Uterus (tissue), 4 donors: ENCODE data around the gene STXBP5. TPM values are rescaled to one million over a fixed set of nuclear protein-coding genes. Genes with fewer than 3 reads are reported as not detected.

ENCODE experiments used
- DNase-seq, 2 donors: peaks; one replicate each; pipeline ENCODE4 v3.0.0-alpha.2; 2019 to 2020
- H3K27ac ChIP-seq, 2 donors: fragments of 200-600 bp; sonication (generic); 1 replicate in 1 of 2; 2 replicates in 1 of 2; pipeline ENCODE4 v1.5.1; 2016 to 2018
- H3K27me3 ChIP-seq, 2 donors: fragments of 200-600 bp; sonication (generic); one replicate each; pipeline ENCODE4 v1.5.1; 2018 to 2019; ENCODE audit warnings: control low read depth in 1 of 2
- H3K36me3 ChIP-seq, 2 donors: fragments of 200-600 bp; sonication (generic); one replicate each; pipeline ENCODE4 v1.5.1; 2019; ENCODE audit warnings: control low read depth in 1 of 2
- H3K4me1 ChIP-seq, 2 donors: fragments of 200-600 bp; sonication (generic); one replicate each; pipeline ENCODE4 v1.5.1; 2018 to 2019; ENCODE audit warnings: control low read depth in 1 of 2
- H3K4me3 ChIP-seq, 2 donors: fragments of 200-600 bp; sonication (generic); 1 replicate in 1 of 2; 2 replicates in 1 of 2; pipeline ENCODE4 v1.5.1; 2018 to 2019; ENCODE audit warnings: mild to moderate bottlenecking in 1 of 2
- H3K9me3 ChIP-seq, 2 donors: fragments of 200-600 bp; sonication (generic); one replicate each; pipeline ENCODE4 v1.5.1; 2019; ENCODE audit warnings: control low read depth in 1 of 2
- POLR2A ChIP-seq, 2 donors: fragments of 450-650 bp; IDR thresholded peaks; one replicate each; pipeline ENCODE4 v1.6.1; 2016; ENCODE audit warnings: antibody characterized with exemption in 2 of 2, mild to moderate bottlenecking in 1 of 2, moderate library complexity in 1 of 2
- intact Hi-C: fragments of 100-400 bp; cut with DNase I; formaldehyde crosslinking; loops from one replicate; pipeline ENCODE4 v1.15.1; 2023; ENCODE audit warnings: low total_unique reads
- total RNA-seq, 4 donors: library from RNA; depleted of rRNA in 3 of 4; stranded (reverse); fragments of >200 nt in 3 of 4; gene quantifications; one replicate each; pipeline versions ENCODE4 v1.1.0 to v1.2.4, GENCODE V29; 2014 to 2023
- TF ChIP-seq, protein P1 (sequence below), 4 experiments: fragments of 200-600 bp in 2 of 4; fragments of 450-650 bp in 2 of 4; sonication (generic) in 2 of 4; IDR thresholded peaks; one replicate each; pipeline ENCODE4 v1.5.1; 2016 to 2019; ENCODE audit warnings: antibody characterized with exemption in 4 of 4, mild to moderate bottlenecking in 2 of 4, moderate library complexity in 1 of 4
- donor health status: DM: yes; HTN: yes; CAD: no.

Gene STXBP5
- total RNA-seq, 4 donors from 2014 or later = 28.9 to 80.2 (median 36.9) TPM

DNA sequence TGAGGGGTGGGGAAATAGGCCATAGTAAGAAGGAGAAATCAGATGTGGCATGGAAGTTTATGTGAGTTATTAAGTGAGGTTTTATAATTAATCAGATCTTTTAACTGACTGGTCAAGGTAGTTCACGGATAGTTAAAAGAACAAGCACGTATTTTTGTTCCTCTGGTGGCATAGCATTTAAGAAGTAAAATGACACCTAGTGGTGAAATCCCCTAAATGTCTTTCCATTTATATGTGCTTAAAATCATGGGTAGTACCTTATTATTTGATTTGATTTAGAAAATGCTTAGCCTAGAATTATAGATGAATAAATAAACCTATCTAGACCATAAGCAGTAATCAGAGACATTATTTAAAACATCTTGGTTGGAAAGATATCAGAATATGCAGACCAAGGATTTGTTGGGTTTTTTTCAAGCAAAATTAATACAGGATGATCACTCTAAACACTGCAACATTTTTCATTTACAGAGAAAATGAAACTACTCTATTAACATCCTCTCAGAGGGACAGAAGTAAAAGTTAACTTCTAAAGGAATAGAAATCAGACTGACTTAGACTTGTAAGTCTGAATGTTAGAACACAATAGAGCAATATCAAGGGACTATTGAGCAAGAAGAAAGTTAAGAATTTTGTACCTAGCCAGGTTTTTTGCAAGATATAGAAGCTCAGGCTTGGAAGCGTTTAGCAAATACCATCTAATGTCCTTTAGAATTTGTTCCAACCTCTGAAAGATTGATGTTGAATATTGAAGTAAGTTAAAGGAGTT, 81.1 kb downstream of the STXBP5 start:
- Histone ChIP-seq H3K36me3 (no peaks in the 10 kb centered on the region), H3K4me1 (peaks cover 5 to 9% of the 10 kb centered on the region in 2 donors), H3K9me3 (no peaks in the 10 kb centered on the region), H3K27me3 (no peaks in the 10 kb centered on the region), H3K27ac (no peak overlapping the region), H3K4me3 (no peak overlapping the region)
- no peak for DNase-seq
- intact Hi-C loops = no loop called here
- no peak for TF ChIP-seq POLR2A (IDR thresholded peaks at IDR 0.05)
- TF ChIP-seq, protein P1, sequence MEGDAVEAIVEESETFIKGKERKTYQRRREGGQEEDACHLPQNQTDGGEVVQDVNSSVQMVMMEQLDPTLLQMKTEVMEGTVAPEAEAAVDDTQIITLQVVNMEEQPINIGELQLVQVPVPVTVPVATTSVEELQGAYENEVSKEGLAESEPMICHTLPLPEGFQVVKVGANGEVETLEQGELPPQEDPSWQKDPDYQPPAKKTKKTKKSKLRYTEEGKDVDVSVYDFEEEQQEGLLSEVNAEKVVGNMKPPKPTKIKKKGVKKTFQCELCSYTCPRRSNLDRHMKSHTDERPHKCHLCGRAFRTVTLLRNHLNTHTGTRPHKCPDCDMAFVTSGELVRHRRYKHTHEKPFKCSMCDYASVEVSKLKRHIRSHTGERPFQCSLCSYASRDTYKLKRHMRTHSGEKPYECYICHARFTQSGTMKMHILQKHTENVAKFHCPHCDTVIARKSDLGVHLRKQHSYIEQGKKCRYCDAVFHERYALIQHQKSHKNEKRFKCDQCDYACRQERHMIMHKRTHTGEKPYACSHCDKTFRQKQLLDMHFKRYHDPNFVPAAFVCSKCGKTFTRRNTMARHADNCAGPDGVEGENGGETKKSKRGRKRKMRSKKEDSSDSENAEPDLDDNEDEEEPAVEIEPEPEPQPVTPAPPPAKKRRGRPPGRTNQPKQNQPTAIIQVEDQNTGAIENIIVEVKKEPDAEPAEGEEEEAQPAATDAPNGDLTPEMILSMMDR (IDR thresholded peaks at IDR 0.05) = peak; percentile 38 to 53 (median 42)

DNA sequence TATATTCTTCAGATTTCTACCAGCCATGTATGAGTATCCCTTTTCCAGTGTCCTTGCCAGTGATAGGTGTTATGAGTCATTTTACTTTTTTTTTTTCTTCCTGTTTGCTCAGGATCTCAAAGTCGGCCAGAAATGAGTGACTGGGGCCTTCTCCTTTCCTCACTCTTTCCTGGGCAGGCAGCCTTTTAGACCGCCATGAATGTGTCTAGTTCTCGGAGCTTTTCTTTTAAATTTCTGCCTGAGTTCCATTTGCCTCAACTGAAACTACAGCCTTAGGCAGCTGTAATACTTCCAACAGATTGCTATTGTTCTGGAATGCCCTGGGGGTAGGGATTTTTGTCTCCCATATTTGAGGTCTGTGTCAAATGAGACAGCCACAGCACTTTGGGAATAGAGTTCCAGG, 83.7 kb downstream of the STXBP5 start:
- no peaks in the 10 kb centered on the region for H3K9me3 ChIP-seq
- H3K27me3 ChIP-seq = no peaks in the 10 kb centered on the region
- H3K36me3 ChIP-seq = no peaks in the 10 kb centered on the region
- no peak overlapping the region for H3K27ac ChIP-seq
- intact Hi-C loops = no loop called here
- H3K4me3 ChIP-seq = no peak overlapping the region
- TF ChIP-seq, protein P1 (IDR thresholded peaks at IDR 0.05) = no peak
- no peak for TF ChIP-seq POLR2A (IDR thresholded peaks at IDR 0.05)
- peaks cover 5 to 9% of the 10 kb centered on the region in 2 donors for H3K4me1 ChIP-seq
- no peak for DNase-seq

GRCh38 chr6:147297124-147297523, 92.9 kb downstream of the STXBP5 start:
- no peak overlapping the region for H3K27ac ChIP-seq
- DNase-seq = no peak
- H3K27me3 ChIP-seq = no peaks in the 10 kb centered on the region
- no peaks in the 10 kb centered on the region for H3K4me1 ChIP-seq
- no peaks in the 10 kb centered on the region for H3K36me3 ChIP-seq
- intact Hi-C loops = no loop called here
- H3K9me3 ChIP-seq = no peaks in the 10 kb centered on the region
- no peak for TF ChIP-seq POLR2A (IDR thresholded peaks at IDR 0.05)
- TF ChIP-seq, protein P1 (IDR thresholded peaks at IDR 0.05) = no peak
- H3K4me3 ChIP-seq = no peak overlapping the region

GRCh38 chr6:147297663-147298316, 93.6 kb downstream of the STXBP5 start:
- no peak for DNase-seq
- intact Hi-C loops = no loop called here
- no peaks in the 10 kb centered on the region for H3K4me1 ChIP-seq
- H3K9me3 ChIP-seq = no peaks in the 10 kb centered on the region
- no peak for TF ChIP-seq POLR2A (IDR thresholded peaks at IDR 0.05)
- no peaks in the 10 kb centered on the region for H3K27me3 ChIP-seq
- H3K36me3 ChIP-seq = no peaks in the 10 kb centered on the region
- no peak overlapping the region for H3K27ac ChIP-seq
- H3K4me3 ChIP-seq = no peak overlapping the region

DNA sequence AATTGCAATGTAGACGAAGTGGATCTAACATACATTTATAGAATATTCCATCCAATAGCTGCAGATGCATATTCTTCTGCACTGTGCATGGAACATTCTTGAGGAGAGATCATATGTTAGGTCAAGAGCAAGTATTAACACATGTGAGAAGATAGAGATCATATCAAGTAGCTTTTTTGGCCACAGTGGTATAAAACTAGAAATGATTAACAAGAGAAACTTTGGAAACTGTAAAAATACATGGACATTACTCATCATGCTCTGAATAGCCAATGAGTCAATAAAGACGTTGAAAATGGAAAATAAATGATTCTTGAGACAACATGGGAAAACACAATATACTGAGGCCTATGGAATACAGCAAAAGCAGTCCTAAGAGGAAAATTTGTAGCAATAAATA, 94.2 kb downstream of the STXBP5 start:
- no peaks in the 10 kb centered on the region for H3K36me3 ChIP-seq
- TF ChIP-seq POLR2A (IDR thresholded peaks at IDR 0.05) = no peak
- intact Hi-C loops = no loop called here

DNA sequence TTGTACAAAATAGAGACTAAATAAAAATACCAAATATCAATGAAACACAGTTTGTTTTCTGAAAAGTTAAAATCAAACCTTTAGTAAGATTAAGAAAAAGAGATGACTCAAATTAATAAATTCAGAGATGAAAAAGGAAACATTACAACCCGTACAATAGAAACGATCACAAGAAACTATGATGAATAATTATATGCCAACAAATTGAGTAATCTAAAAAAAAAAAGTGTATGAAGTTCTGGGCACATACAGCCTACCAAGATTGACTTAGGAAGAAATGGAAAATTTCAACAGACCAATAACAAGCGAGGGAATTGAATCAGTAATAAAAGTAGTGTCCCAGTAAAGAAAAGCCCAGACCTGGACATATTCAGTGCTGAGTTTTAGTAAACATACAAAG, 94.8 kb downstream of the STXBP5 start:
- H3K9me3 ChIP-seq = no peaks in the 10 kb centered on the region
- no peak overlapping the region for H3K4me3 ChIP-seq
- H3K27ac ChIP-seq = no peak overlapping the region
- intact Hi-C loops = no loop called here
- DNase-seq = no peak
- H3K4me1 ChIP-seq = no peaks in the 10 kb centered on the region
- no peaks in the 10 kb centered on the region for H3K36me3 ChIP-seq
- H3K27me3 ChIP-seq = no peaks in the 10 kb centered on the region
- TF ChIP-seq, protein P1 (IDR thresholded peaks at IDR 0.05) = no peak
- no peak for TF ChIP-seq POLR2A (IDR thresholded peaks at IDR 0.05)

More for the DNA sequence above, 94.2 kb downstream of the STXBP5 start:
- Histone ChIP-seq H3K9me3 (no peaks in the 10 kb centered on the region), H3K27me3 (no peaks in the 10 kb centered on the region), H3K4me1 (no peaks in the 10 kb centered on the region), H3K27ac (no peak overlapping the region), H3K4me3 (no peak overlapping the region)
- DNase-seq = no peak
